Neuronal stem cell (in vitro differentiated cells): Measurements from ENCODE around the gene RAPGEF1.
A peak's percentile ranks its signal among the peaks of the same experiment; 100 is the strongest.

Source experiments
- DNase-seq: peaks from one replicate; pipeline ENCODE4 v3.0.0-alpha.2; 2013; ENCODE audit warnings: low spot score
- H2AFZ ChIP-seq: one replicate; pipeline ENCODE4 v1.6.1; 2013; ENCODE audit warnings: mild to moderate bottlenecking, low read length, inconsistent platforms
- H2AK5ac ChIP-seq: 2 replicates; pipeline ENCODE4 v1.6.1; 2013; ENCODE audit warnings: low read depth, mild to moderate bottlenecking, inconsistent platforms, low read length, moderate library complexity, mixed read lengths
- H2BK120ac ChIP-seq: 2 replicates; pipeline ENCODE4 v1.6.1; 2013; ENCODE audit warnings: low read depth, mild to moderate bottlenecking, inconsistent platforms, low read length, moderate library complexity, mixed read lengths
- H2BK12ac ChIP-seq: one replicate; pipeline ENCODE4 v1.6.1; 2013; ENCODE audit warnings: low read length, inconsistent platforms
- H2BK15ac ChIP-seq: 2 replicates; pipeline ENCODE4 v1.6.1; 2013; ENCODE audit warnings: mild to moderate bottlenecking, low read length, inconsistent platforms, mixed read lengths
- H2BK5ac ChIP-seq: one replicate; pipeline ENCODE4 v1.6.1; 2013; ENCODE audit warnings: inconsistent platforms, mild to moderate bottlenecking, low read length, moderate library complexity
- H3K14ac ChIP-seq: one replicate; pipeline ENCODE4 v1.6.1; 2013; ENCODE audit warnings: low read length, inconsistent platforms
- H3K18ac ChIP-seq: 2 replicates; pipeline ENCODE4 v1.6.1; 2013; ENCODE audit warnings: low read length, inconsistent platforms
- H3K23ac ChIP-seq: 2 replicates; pipeline ENCODE4 v1.6.1; 2013; ENCODE audit warnings: low read depth, mild to moderate bottlenecking, mixed read lengths, low read length, inconsistent platforms; ENCODE audit not compliant: poor library complexity
- H3K27ac ChIP-seq: replicated peaks from 3 replicates; pipeline ENCODE4 v1.5.1; 2013; ENCODE audit warnings: low read length, inconsistent platforms
- H3K27me3 ChIP-seq, 3 experiments: 2 replicates each; pipeline ENCODE4 v1.6.1; 2013; ENCODE audit warnings: low read length in 3 of 3, mild to moderate bottlenecking in 2 of 3, inconsistent platforms in 1 of 3, low read depth in 1 of 3, mixed read lengths in 1 of 3, moderate library complexity in 1 of 3; ENCODE audit not compliant: control insufficient read depth in 3 of 3, insufficient read depth in 3 of 3
- H3K36me3 ChIP-seq, 2 donors: replicated peaks in 1 of 2; 2 replicates each; pipeline ENCODE4 v1.6.1; 2013; ENCODE audit warnings: low read length in 2 of 2; ENCODE audit not compliant: control insufficient read depth in 2 of 2, insufficient read depth in 2 of 2
- H3K4ac ChIP-seq: 2 replicates; pipeline ENCODE4 v1.6.1; 2013; ENCODE audit warnings: inconsistent platforms, mild to moderate bottlenecking, low read length, moderate library complexity
- H3K4me1 ChIP-seq, 2 donors: 1 replicate in 1 of 2; 2 replicates in 1 of 2; pipeline ENCODE4 v1.6.1; 2013; ENCODE audit warnings: low read length in 2 of 2, low read depth in 1 of 2; ENCODE audit not compliant: control insufficient read depth in 2 of 2, insufficient read depth in 1 of 2
- H3K4me2 ChIP-seq: one replicate; pipeline ENCODE4 v1.6.1; 2013; ENCODE audit warnings: mild to moderate bottlenecking, low read length, inconsistent platforms; ENCODE audit not compliant: insufficient read depth, poor library complexity, severe bottlenecking
- H3K4me3 ChIP-seq, 2 donors: 2 replicates each; pipeline ENCODE4 v1.5.1; 2013; ENCODE audit warnings: low read length in 2 of 2, mild to moderate bottlenecking in 2 of 2, inconsistent platforms in 1 of 2, moderate library complexity in 1 of 2
- H3K79me1 ChIP-seq: one replicate; pipeline ENCODE4 v1.6.1; 2013; ENCODE audit warnings: low read depth, mild to moderate bottlenecking, inconsistent platforms, low read length, moderate library complexity
- H3K9ac ChIP-seq: one replicate; pipeline ENCODE4 v1.6.1; 2013; ENCODE audit warnings: mild to moderate bottlenecking, low read depth, low read length, inconsistent platforms; ENCODE audit not compliant: poor library complexity
- H3K9me3 ChIP-seq, 2 donors: replicated peaks in 1 of 2; 2 replicates each; pipeline versions ENCODE3 to v1.6.1; 2013; ENCODE audit warnings: low read length in 2 of 2, mild to moderate bottlenecking in 2 of 2, inconsistent platforms in 1 of 2, low read depth in 1 of 2, mixed read lengths in 1 of 2, moderate library complexity in 1 of 2; ENCODE audit not compliant: control insufficient read depth in 2 of 2, insufficient read depth in 1 of 2
- H4K8ac ChIP-seq: one replicate; pipeline ENCODE4 v1.6.1; 2013; ENCODE audit warnings: low read depth, mild to moderate bottlenecking, inconsistent platforms, low read length, moderate library complexity
- H4K91ac ChIP-seq: one replicate; pipeline ENCODE4 v1.6.1; 2013; ENCODE audit warnings: low read length, low read depth, mild to moderate bottlenecking, inconsistent platforms; ENCODE audit not compliant: poor library complexity
- WGBS, 2 donors: extraction: QIAGEN DNeasy Blood & Tissue Kit; methylation state at CpG; one replicate each; pipeline ENCODE4 v1.1.7; 2013; ENCODE audit warnings: missing lambda C conversion rate in 2 of 2, mixed read lengths in 1 of 2; ENCODE audit not compliant: insufficient read length in 2 of 2, insufficient replicate concordance in 1 of 2; ENCODE audit errors: extremely low coverage in 2 of 2; 5-methylcytosine and 5-hydroxymethylcytosine counted together

RAPGEF1 gene

DNA sequence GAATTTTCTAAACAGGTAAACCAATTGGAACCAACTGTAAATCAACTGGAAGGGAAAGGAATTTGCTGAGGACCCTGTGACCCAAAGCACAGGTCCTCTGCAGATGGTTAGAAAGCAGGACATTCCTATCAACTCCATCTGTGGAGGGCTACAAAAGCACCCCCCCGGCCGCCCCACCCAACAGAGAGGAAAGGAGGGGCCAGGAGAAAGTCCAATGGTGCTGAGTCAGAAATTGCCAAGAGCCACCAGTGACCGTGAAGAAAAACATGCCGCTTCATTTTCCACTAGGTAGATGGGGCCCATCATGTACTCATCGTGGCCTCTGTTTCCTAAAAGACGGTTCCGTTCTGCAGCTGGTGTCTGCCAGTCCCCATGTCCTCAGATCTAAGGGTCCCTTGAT, 66.3 kb downstream of the RAPGEF1 start:
- Histone ChIP-seq H3K27me3 (no peaks in the 10 kb centered on the region), H2AFZ (no peak overlapping the region), H2AK5ac (no peak overlapping the region), H3K4ac (no peak overlapping the region), H3K36me3 (no peaks in the 10 kb centered on the region), H3K9me3 (peaks cover 0 to 3% of the 10 kb centered on the region in 2 donors), H4K91ac (no peak overlapping the region), H3K27ac (no peak overlapping the region), H3K4me1 (peaks cover 17 to 35% of the 10 kb centered on the region in 2 donors), H2BK15ac (no peak overlapping the region), H3K23ac (no peak overlapping the region), H4K8ac (no peak overlapping the region), H3K9ac (no peak overlapping the region), H3K4me2 (no peak overlapping the region), H2BK120ac (no peak overlapping the region), H2BK5ac (no peak overlapping the region), H3K79me1 (peaks cover 2% of the 10 kb centered on the region), H3K4me3 (no peak overlapping the region), H3K14ac (no peak overlapping the region), H3K18ac (no peak overlapping the region), H2BK12ac (no peak overlapping the region)
- DNase-seq, result no peak
- WGBS, 2 donors, result no CpG with 5 or more reads among the region's 7 CpGs

DNA sequence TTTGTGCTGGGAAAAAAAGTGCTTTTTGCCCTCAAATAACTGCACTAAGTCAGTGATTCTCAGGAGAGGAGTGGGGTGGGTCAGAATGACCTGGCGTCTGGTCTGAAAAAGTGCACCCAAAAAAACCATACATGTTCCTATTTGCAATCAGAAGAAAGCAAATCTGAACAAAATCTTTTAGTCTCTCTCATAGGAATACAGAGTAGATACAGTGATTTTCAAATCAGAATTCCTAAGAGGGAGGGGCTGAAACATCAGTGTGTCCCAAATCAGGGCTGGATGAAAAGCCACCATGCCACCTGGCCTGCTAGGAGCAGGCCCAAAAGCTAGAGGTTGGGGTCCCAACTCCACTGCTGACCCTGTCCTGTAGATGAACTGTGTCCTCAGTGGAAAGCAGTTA, 66.8 kb downstream of the RAPGEF1 start:
- H3K27ac ChIP-seq, result no peak overlapping the region

DNA sequence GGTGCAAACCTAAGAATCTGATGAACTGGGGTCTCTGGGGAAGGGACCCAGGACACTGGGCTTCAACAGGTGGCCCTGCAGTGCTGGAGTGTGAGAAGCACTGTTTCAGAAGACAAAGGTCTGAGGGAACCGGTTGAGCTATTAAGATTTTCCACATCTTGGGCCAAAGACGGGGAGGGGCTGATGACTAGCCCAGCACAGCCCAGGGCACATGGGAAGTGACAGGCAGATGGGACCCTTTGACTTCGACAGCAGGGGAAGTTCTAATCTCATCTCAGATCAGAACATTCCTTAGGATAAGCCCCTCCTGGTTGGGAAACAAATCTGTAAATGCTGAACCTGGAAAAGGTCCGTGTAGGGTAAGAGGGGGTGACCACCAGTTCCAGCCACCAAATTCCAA, 67.4 kb downstream of the RAPGEF1 start:
- H3K4me1 ChIP-seq, result peaks cover 14 to 27% of the 10 kb centered on the region in 2 donors
- WGBS, 2 donors, result no CpG with 5 or more reads among the region's 4 CpGs

More for the DNA sequence above, 66.8 kb downstream of the RAPGEF1 start:
- no CpG with 5 or more reads among the region's 1 CpG for WGBS, 2 donors
- no peak overlapping the region for H2BK120ac ChIP-seq
- H3K9me3 ChIP-seq, result peaks cover 0 to 3% of the 10 kb centered on the region in 2 donors
- peaks cover 16 to 34% of the 10 kb centered on the region in 2 donors for H3K4me1 ChIP-seq
- H3K27me3 ChIP-seq, result no peaks in the 10 kb centered on the region
- no peak overlapping the region for H4K8ac ChIP-seq
- no peak overlapping the region for H2AFZ ChIP-seq
- no peak overlapping the region for H2BK12ac ChIP-seq
- no peak overlapping the region for H3K4me3 ChIP-seq
- H3K23ac ChIP-seq, result no peak overlapping the region
- H3K14ac ChIP-seq, result no peak overlapping the region
- H3K4ac ChIP-seq, result no peak overlapping the region
- no peak overlapping the region for H2BK5ac ChIP-seq
- DNase-seq, result no peak
- no peak overlapping the region for H3K9ac ChIP-seq
- no peak overlapping the region for H3K18ac ChIP-seq
- no peak overlapping the region for H2AK5ac ChIP-seq
- H3K36me3 ChIP-seq, result no peaks in the 10 kb centered on the region
- no peak overlapping the region for H3K4me2 ChIP-seq
- no peak overlapping the region for H4K91ac ChIP-seq
- H2BK15ac ChIP-seq, result no peak overlapping the region
- H3K79me1 ChIP-seq, result peaks cover 2% of the 10 kb centered on the region

DNA sequence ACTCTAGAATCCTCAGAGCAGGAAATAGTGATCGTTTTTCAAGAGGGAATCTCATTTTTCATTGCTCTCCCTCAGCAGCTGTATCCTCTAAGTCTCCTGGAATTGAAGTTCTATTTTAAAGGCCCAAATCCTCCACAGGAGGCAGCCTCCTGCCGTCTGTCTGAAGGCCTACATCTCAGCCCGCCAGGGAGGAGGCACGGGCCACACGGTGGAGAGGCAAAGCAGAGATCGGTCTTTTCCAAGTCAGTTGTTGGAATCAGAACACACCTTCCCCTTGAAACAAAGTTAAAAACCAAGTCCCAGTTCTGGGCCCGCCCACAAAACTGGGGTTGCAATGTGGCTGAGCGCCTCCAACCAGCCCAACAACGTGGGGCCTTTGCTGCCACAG, 68.7 kb downstream of the RAPGEF1 start:
- Histone ChIP-seq H2BK5ac (no peak overlapping the region), H2AK5ac (no peak overlapping the region), H2BK15ac (no peak overlapping the region), H3K23ac (no peak overlapping the region), H2AFZ (no peak overlapping the region), H3K36me3 (no peaks in the 10 kb centered on the region), H3K27me3 (no peaks in the 10 kb centered on the region), H3K18ac (no peak overlapping the region), H3K4me3 (no peak overlapping the region), H2BK12ac (no peak overlapping the region), H4K8ac (no peak overlapping the region), H3K4me2 (no peak overlapping the region), H3K79me1 (peaks cover under 1% of the 10 kb centered on the region), H2BK120ac (no peak overlapping the region), H3K14ac (peak overlapping the region; percentile 27), H3K9ac (no peak overlapping the region), H3K4ac (no peak overlapping the region), H3K9me3 (peaks cover 0 to 3% of the 10 kb centered on the region in 2 donors), H3K27ac (no peak overlapping the region), H4K91ac (no peak overlapping the region), H3K4me1 (peaks cover 14 to 18% of the 10 kb centered on the region in 2 donors)
- no CpG with 5 or more reads among the region's 9 CpGs for WGBS, 2 donors
- no peak for DNase-seq

More for the DNA sequence above, 67.4 kb downstream of the RAPGEF1 start:
- no peak overlapping the region for H3K9ac ChIP-seq
- no peak overlapping the region for H3K27ac ChIP-seq
- H2BK12ac ChIP-seq, result no peak overlapping the region
- H2AFZ ChIP-seq, result no peak overlapping the region
- H2BK5ac ChIP-seq, result no peak overlapping the region
- H2AK5ac ChIP-seq, result no peak overlapping the region
- H2BK120ac ChIP-seq, result no peak overlapping the region
- no peak overlapping the region for H2BK15ac ChIP-seq
- H3K36me3 ChIP-seq, result no peaks in the 10 kb centered on the region
- no peak overlapping the region for H3K23ac ChIP-seq
- H3K4me2 ChIP-seq, result no peak overlapping the region
- no peak overlapping the region for H4K91ac ChIP-seq
- no peak for DNase-seq
- no peaks in the 10 kb centered on the region for H3K27me3 ChIP-seq
- no peak overlapping the region for H3K4me3 ChIP-seq
- H3K79me1 ChIP-seq, result peaks cover 2% of the 10 kb centered on the region
- H3K9me3 ChIP-seq, result peaks cover 0 to 3% of the 10 kb centered on the region in 2 donors
- no peak overlapping the region for H3K14ac ChIP-seq
- H3K4ac ChIP-seq, result no peak overlapping the region
- no peak overlapping the region for H3K18ac ChIP-seq
- H4K8ac ChIP-seq, result no peak overlapping the region
